ENCODE results near the gene NFX1.

DNA sequence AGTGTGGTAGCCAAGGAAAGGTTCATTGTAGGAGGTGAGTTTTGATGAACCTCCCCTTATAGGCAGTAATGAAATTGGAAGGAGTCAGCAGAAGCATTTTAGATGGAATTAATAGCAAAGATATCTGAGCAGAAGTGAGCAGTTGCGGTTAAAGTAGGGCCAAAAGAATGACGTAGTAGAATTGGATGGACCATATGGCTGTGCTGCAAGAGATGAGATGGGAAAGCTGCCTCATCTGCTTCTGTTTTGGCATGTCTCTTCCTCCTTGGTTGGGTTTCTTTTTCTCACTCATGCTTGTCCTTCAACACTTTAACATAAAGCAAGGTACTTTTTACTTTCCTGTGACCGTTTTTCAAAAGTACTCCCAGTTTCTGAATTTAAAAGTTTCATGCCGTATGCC lies 56.2 kb downstream of the NFX1 start:
- TF ChIP-seq EZH2 (IDR thresholded peaks at IDR 0.05; ENCODE audit: low read length), result no peak
- TF ChIP-seq, protein P1, sequence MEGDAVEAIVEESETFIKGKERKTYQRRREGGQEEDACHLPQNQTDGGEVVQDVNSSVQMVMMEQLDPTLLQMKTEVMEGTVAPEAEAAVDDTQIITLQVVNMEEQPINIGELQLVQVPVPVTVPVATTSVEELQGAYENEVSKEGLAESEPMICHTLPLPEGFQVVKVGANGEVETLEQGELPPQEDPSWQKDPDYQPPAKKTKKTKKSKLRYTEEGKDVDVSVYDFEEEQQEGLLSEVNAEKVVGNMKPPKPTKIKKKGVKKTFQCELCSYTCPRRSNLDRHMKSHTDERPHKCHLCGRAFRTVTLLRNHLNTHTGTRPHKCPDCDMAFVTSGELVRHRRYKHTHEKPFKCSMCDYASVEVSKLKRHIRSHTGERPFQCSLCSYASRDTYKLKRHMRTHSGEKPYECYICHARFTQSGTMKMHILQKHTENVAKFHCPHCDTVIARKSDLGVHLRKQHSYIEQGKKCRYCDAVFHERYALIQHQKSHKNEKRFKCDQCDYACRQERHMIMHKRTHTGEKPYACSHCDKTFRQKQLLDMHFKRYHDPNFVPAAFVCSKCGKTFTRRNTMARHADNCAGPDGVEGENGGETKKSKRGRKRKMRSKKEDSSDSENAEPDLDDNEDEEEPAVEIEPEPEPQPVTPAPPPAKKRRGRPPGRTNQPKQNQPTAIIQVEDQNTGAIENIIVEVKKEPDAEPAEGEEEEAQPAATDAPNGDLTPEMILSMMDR (optimal IDR thresholded peaks at IDR 0.05 in 1 of 3, IDR thresholded peaks at IDR 0.05 in 1 of 3, conservative IDR thresholded peaks at IDR 0.05 in 1 of 3; ENCODE audit: extremely low read depth in 1 of 3, insufficient read depth in 2 of 3, low read length in 3 of 3), result no peak

Measured in keratinocyte (primary cell).